MM.1S (cell line): ENCODE measurements around the gene OR5H2.

Experiments
- DNase-seq: peaks from one replicate; pipeline ENCODE4 v3.0.0-alpha.2; 2015
- H2AFZ ChIP-seq: fragments of 300-600 bp; sonication (generic); 2 replicates; pipeline ENCODE4 v1.6.0; 2016; ENCODE audit warnings: antibody characterized with exemption, low read length
- H3F3A ChIP-seq: fragments of 300-600 bp; sonication (generic); 2 replicates; pipeline ENCODE4 v1.6.1; 2016; ENCODE audit warnings: mild to moderate bottlenecking, antibody characterized with exemption, low read length, moderate library complexity, mixed read lengths; ENCODE audit not compliant: insufficient read depth
- H3K27ac ChIP-seq: fragments of 300-600 bp; sonication (generic); 2 replicates; pipeline ENCODE4 v1.5.1; 2016; ENCODE audit warnings: mild to moderate bottlenecking, low read length
- H3K27me3 ChIP-seq: fragments of 300-600 bp; sonication (generic); replicated peaks from 2 replicates; pipeline ENCODE4 v1.6.0; 2016; ENCODE audit warnings: low read length; ENCODE audit not compliant: insufficient read depth
- H3K36me3 ChIP-seq: fragments of 300-600 bp; sonication (generic); replicated peaks from 2 replicates; pipeline ENCODE4 v1.6.1; 2016; ENCODE audit warnings: mild to moderate bottlenecking, low read length, mixed read lengths; ENCODE audit not compliant: insufficient read depth
- H3K4me1 ChIP-seq: fragments of 300-600 bp; sonication (generic); 2 replicates; pipeline ENCODE4 v1.6.1; 2016; ENCODE audit warnings: low read length, mixed read lengths
- H3K4me2 ChIP-seq: fragments of 300-600 bp; sonication (generic); 2 replicates; pipeline ENCODE4 v1.6.0; 2016; ENCODE audit warnings: low read depth, low read length
- H3K4me3 ChIP-seq: fragments of 300-600 bp; sonication (generic); 2 replicates; pipeline ENCODE4 v1.5.1; 2016; ENCODE audit warnings: low read length, mixed read lengths
- H3K79me2 ChIP-seq: fragments of 300-600 bp; sonication (generic); 2 replicates; pipeline ENCODE4 v1.6.1; 2016; ENCODE audit warnings: mixed run types, low read length, mixed read lengths
- H3K9ac ChIP-seq: fragments of 300-600 bp; sonication (generic); 2 replicates; pipeline ENCODE4 v1.6.1; 2016; ENCODE audit warnings: low read length, mixed read lengths
- H3K9me2 ChIP-seq: fragments of 300-600 bp; sonication (generic); replicated peaks from 2 replicates; pipeline ENCODE4 v1.6.1; 2016; ENCODE audit warnings: mild to moderate bottlenecking, low read length, mixed read lengths; ENCODE audit not compliant: insufficient read depth
- H3K9me3 ChIP-seq: fragments of 300-600 bp; sonication (generic); replicated peaks from 2 replicates; pipeline ENCODE4 v1.6.1; 2016; ENCODE audit warnings: mild to moderate bottlenecking, low read length, mixed read lengths; ENCODE audit not compliant: insufficient read depth
- H4K20me1 ChIP-seq: fragments of 300-600 bp; sonication (generic); 2 replicates; pipeline ENCODE4 v1.6.1; 2016; ENCODE audit warnings: mild to moderate bottlenecking, low read length, moderate library complexity, mixed read lengths; ENCODE audit not compliant: insufficient read depth
- EZH2 ChIP-seq: fragments of 300-600 bp; sonication (generic); optimal IDR thresholded peaks from 2 replicates; pipeline ENCODE3; 2017; ENCODE audit warnings: low read depth, mild to moderate bottlenecking, antibody characterized with exemption, low read length, mixed read lengths
- EZH2phosphoT487 ChIP-seq: fragments of 300-600 bp; sonication (generic); IDR thresholded peaks from 2 replicates; pipeline ENCODE4 v1.6.1; 2018; ENCODE audit warnings: antibody characterized with exemption, low read length
- TF ChIP-seq, protein P1 (sequence below): fragments of 300-600 bp; sonication (generic); IDR thresholded peaks from 2 replicates; pipeline ENCODE4 v1.5.1; 2016; ENCODE audit warnings: antibody characterized with exemption, low read length, mixed read lengths

OR5H2 gene

DNA sequence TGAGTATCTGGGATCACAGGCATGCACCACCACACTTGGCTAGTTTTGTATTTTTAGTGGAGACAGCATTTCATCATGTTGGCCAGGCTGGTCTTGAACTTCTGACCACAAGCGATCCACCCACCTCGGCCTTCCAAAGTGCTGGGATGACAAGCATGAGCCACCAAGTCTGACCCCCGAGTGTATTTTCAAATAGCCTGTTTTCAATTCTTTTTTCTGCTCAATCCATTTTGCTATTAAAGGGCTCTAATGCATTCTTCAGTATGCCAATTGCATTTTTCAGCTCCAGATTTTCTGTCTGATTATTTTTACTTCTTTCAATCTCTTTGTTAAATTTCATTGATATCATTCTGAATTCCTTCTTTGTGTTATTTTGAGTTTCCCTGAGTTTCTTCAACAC, 12.5 kb upstream of the OR5H2 start:
- TF ChIP-seq EZH2phosphoT487 (no peak), EZH2 (no peak)
- TF ChIP-seq, protein P1, sequence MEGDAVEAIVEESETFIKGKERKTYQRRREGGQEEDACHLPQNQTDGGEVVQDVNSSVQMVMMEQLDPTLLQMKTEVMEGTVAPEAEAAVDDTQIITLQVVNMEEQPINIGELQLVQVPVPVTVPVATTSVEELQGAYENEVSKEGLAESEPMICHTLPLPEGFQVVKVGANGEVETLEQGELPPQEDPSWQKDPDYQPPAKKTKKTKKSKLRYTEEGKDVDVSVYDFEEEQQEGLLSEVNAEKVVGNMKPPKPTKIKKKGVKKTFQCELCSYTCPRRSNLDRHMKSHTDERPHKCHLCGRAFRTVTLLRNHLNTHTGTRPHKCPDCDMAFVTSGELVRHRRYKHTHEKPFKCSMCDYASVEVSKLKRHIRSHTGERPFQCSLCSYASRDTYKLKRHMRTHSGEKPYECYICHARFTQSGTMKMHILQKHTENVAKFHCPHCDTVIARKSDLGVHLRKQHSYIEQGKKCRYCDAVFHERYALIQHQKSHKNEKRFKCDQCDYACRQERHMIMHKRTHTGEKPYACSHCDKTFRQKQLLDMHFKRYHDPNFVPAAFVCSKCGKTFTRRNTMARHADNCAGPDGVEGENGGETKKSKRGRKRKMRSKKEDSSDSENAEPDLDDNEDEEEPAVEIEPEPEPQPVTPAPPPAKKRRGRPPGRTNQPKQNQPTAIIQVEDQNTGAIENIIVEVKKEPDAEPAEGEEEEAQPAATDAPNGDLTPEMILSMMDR: no peak
- Histone ChIP-seq H3K36me3 (no peaks in the 10 kb centered on the region), H3K9me3 (no peaks in the 10 kb centered on the region), H3K4me3 (no peak overlapping the region), H3K27me3 (no peaks in the 10 kb centered on the region), H3K27ac (no peak overlapping the region), H3K4me1 (no peaks in the 10 kb centered on the region), H3K9me2 (no peaks in the 10 kb centered on the region), H3K9ac (no peak overlapping the region), H3F3A (no peaks in the 10 kb centered on the region), H2AFZ (no peak overlapping the region), H3K79me2 (no peaks in the 10 kb centered on the region), H4K20me1 (no peaks in the 10 kb centered on the region), H3K4me2 (no peak overlapping the region)
- DNase-seq: no peak

DNA sequence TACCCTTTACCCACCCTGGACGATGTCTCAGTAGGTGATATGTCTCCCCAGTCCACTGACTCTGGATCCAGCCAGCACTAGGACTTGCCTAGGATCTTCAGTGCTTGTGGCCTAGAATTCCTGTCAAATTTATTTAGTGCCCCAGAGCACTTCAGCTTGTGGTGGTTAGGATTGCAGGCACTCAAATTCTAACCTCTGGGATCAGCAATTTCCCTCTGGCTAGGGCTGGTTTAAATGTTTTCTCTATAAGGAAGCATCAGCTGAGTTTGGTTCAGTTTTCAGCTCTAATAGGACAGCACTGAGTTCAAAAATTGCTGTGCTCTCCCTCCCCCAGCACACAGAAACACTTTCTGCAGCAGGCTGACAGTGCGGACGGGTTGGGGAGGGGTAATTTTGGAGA, 10.2 kb upstream of the OR5H2 start:
- no peaks in the 10 kb centered on the region for H3K9me3 ChIP-seq
- no peaks in the 10 kb centered on the region for H4K20me1 ChIP-seq
- H3K36me3 ChIP-seq: no peaks in the 10 kb centered on the region
- no peak overlapping the region for H3K27ac ChIP-seq
- H3F3A ChIP-seq: no peaks in the 10 kb centered on the region
- H2AFZ ChIP-seq: no peak overlapping the region
- H3K4me2 ChIP-seq: no peak overlapping the region
- no peak overlapping the region for H3K9ac ChIP-seq
- H3K4me3 ChIP-seq: no peak overlapping the region
- DNase-seq: no peak
- H3K9me2 ChIP-seq: no peaks in the 10 kb centered on the region
- H3K4me1 ChIP-seq: no peaks in the 10 kb centered on the region
- H3K79me2 ChIP-seq: no peaks in the 10 kb centered on the region
- TF ChIP-seq, protein P1: no peak
- TF ChIP-seq EZH2phosphoT487 (no peak), EZH2 (no peak)
- H3K27me3 ChIP-seq: no peaks in the 10 kb centered on the region

DNA sequence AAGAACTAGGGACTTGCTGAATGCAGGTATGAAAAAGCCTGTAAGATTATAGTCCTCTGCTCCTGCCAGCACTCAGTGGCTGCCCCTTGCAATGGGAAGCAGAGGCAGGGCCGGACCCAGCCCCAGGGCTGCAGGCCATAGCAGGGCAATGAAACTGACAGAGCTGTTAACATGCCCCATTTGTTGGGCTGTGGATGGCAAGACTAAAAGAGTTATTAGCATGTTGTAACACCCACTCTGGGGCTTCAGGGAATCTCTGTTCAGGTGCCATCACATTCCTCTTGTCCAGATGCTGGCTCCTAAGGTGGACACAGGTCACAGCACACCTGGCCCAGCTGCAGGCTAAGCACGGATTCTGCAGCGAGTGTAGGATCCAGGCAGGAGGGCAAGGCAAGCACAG, 7.4 kb upstream of the OR5H2 start:
- no peaks in the 10 kb centered on the region for H4K20me1 ChIP-seq
- TF ChIP-seq, protein P1: no peak
- H3F3A ChIP-seq: no peaks in the 10 kb centered on the region
- H3K36me3 ChIP-seq: no peaks in the 10 kb centered on the region
- no peaks in the 10 kb centered on the region for H3K9me3 ChIP-seq
- H2AFZ ChIP-seq: no peak overlapping the region
- H3K27ac ChIP-seq: no peak overlapping the region
- H3K79me2 ChIP-seq: no peaks in the 10 kb centered on the region
- no peak for DNase-seq
- H3K4me1 ChIP-seq: no peaks in the 10 kb centered on the region
- no peaks in the 10 kb centered on the region for H3K27me3 ChIP-seq
- H3K9me2 ChIP-seq: no peaks in the 10 kb centered on the region
- H3K9ac ChIP-seq: no peak overlapping the region
- no peak overlapping the region for H3K4me2 ChIP-seq
- no peak overlapping the region for H3K4me3 ChIP-seq

DNA sequence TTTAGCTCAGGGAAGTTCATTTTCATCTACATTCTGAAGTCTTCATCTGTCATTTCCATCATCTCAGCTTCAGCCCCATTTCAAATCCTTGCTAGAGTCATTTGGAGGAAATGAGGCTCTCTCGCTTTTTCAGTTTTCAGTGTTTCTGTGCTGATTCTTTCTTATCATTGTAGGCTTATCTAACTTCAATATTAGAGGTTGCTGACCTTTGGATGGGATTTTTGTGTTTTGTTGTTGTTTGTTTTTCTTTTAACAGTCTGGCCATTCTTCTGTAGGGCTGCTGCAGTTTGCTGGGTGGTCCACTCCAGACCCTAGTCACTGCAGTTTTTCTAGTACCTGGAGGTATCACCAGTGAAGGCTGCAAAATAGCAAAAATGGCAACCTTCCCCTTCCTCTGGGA, 8.6 kb downstream of the OR5H2 start:
- Histone ChIP-seq H3K36me3 (no peaks in the 10 kb centered on the region), H3K9me2 (no peaks in the 10 kb centered on the region), H3K79me2 (no peaks in the 10 kb centered on the region), H3K27ac (no peak overlapping the region), H3K4me3 (no peak overlapping the region), H3K4me1 (no peaks in the 10 kb centered on the region), H3K9me3 (no peaks in the 10 kb centered on the region), H2AFZ (0 out of 2 replicates have a peak overlapping the region, but pooled peaks have one; percentile 0), H3K9ac (no peak overlapping the region), H3K4me2 (no peak overlapping the region), H4K20me1 (no peaks in the 10 kb centered on the region), H3F3A (no peaks in the 10 kb centered on the region), H3K27me3 (no peaks in the 10 kb centered on the region)
- no peak for TF ChIP-seq EZH2
- TF ChIP-seq, protein P1: no peak
- TF ChIP-seq EZH2phosphoT487: no peak
- no peak for DNase-seq
